ES-I3 (cell line): Measurements from ENCODE around the gene CWH43.
"Not testable (repeated sequence)": the region's sequence is repeated elsewhere in the genome, so short reads cannot be mapped to it uniquely, and the experiment has no call there.

Experiments used
- H3K36me3 ChIP-seq: 2 replicates; pipeline ENCODE4 v1.6.1; 2013; ENCODE audit warnings: mild to moderate bottlenecking, low read length, control low read depth, moderate library complexity; ENCODE audit not compliant: insufficient read depth
- H3K4me1 ChIP-seq: 2 replicates; pipeline ENCODE4 v1.6.1; 2013; ENCODE audit warnings: mild to moderate bottlenecking, control low read depth, low read length; ENCODE audit not compliant: insufficient read depth
- H3K9ac ChIP-seq: 2 replicates; pipeline ENCODE4 v1.6.1; 2013; ENCODE audit warnings: low read depth, mild to moderate bottlenecking, low read length, moderate library complexity
- H3K9me3 ChIP-seq: 2 replicates; pipeline ENCODE4 v1.6.1; 2013; ENCODE audit warnings: mild to moderate bottlenecking, low read length, moderate library complexity; ENCODE audit not compliant: control insufficient read depth, insufficient read depth

The CWH43 gene

GRCh38 chr4:48991357-48991756, 5.3 kb downstream of the CWH43 start:
- Histone ChIP-seq H3K36me3 (no peaks in the 10 kb centered on the region), H3K9me3 (no peaks in the 10 kb centered on the region), H3K4me1 (no peaks in the 10 kb centered on the region), H3K9ac (no peak overlapping the region)

DNA sequence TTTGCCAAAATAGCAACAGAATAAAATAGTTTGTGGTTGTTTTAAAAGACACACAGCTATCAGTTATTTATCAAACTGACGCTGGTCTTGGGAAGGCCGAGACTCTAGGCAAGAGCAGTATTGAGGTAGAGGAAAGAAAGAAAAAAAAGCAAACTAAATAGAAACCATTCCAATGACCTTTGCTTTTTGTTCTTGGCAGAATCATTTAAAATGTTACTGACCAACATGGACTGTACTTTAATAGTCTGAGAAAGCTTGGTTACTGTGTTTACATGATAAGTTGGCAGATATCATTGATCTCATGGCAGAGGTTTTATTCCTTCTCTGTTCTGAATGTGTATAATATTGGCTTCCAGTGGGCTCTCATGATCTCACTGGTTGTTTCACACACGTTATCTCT, 11.9 kb downstream of the CWH43 start:
- Histone ChIP-seq H3K9me3 (no peaks in the 10 kb centered on the region), H3K9ac (no peak overlapping the region), H3K4me1 (no peaks in the 10 kb centered on the region), H3K36me3 (no peaks in the 10 kb centered on the region)

DNA sequence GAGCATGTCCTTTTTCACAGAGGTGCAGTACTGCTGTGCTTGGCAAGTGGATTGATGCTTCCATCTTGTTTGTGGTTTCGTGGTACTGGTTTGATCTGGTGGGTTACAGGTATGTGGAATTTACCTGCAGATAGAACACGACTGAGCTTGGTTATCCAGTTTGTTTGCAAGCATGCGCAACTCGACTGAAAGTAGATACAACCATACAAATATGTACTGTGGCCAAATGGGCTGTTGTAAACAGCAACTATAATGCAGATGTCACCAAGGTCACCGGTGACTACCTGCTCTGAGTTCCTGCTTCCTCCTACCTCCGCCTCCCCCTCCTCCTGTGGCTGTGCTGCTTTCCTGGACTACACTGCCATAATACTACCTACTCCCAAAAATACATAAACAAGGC, 12.4 kb downstream of the CWH43 start:
- Histone ChIP-seq H3K36me3 (no peaks in the 10 kb centered on the region), H3K4me1 (no peaks in the 10 kb centered on the region), H3K9ac (no peak overlapping the region), H3K9me3 (no peaks in the 10 kb centered on the region)

GRCh38 chr4:49000806-49001205, 14.7 kb downstream of the CWH43 start:
- Histone ChIP-seq H3K9ac (no peak overlapping the region), H3K36me3 (no peaks in the 10 kb centered on the region), H3K4me1 (no peaks in the 10 kb centered on the region), H3K9me3 (no peaks in the 10 kb centered on the region)

- no peaks in the 10 kb centered on the region for H3K9me3 ChIP-seq
- H3K9ac ChIP-seq = no peak overlapping the region
- no peaks in the 10 kb centered on the region for H3K36me3 ChIP-seq
- no peaks in the 10 kb centered on the region for H3K4me1 ChIP-seq
Measured at GRCh38 chr4:49002931-49003330, 16.9 kb downstream of the CWH43 start.

- no peak overlapping the region for H3K9ac ChIP-seq
- H3K9me3 ChIP-seq = no peaks in the 10 kb centered on the region; the same call in 1 of the 2 replicates
Measured at GRCh38 chr4:49018718-49019295, 32.7 kb downstream of the CWH43 start.

GRCh38 chr4:49032440-49033161, 46.5 kb downstream of the CWH43 start:
- Histone ChIP-seq H3K9me3 (no peaks in the 10 kb centered on the region), H3K9ac (no peak overlapping the region), H3K4me1 (no peaks in the 10 kb centered on the region), H3K36me3 (no peaks in the 10 kb centered on the region)

More at GRCh38 chr4:49018718-49019295, 32.7 kb downstream of the CWH43 start:
- Histone ChIP-seq H3K4me1 (no peaks in the 10 kb centered on the region), H3K36me3 (no peaks in the 10 kb centered on the region)

- no peak overlapping the region for H3K9ac ChIP-seq
- H3K36me3 ChIP-seq = no peaks in the 10 kb centered on the region
- H3K9me3 ChIP-seq = no peaks in the 10 kb centered on the region
- H3K4me1 ChIP-seq = no peaks in the 10 kb centered on the region
Measured at GRCh38 chr4:49036528-49036927, 50.5 kb downstream of the CWH43 start.

DNA sequence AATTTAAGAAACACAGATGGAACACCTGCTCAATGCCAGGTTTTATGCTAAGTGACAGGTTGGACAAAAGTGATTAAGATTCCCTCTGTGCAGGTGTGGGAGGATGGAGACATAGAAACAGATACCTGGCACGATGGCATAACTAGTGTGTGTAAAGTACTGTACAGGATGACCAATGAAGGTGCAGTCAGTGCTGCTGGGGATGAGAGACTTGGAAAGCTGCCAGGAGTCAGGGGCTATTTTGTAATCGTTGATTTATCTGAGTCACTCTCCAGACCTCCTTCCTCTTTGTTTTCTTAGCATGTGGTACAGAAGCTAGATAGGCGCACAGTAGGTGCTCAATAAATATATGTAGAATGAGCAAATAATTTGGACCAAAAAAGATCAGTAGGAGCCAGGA, 58.2 kb downstream of the CWH43 start:
- Histone ChIP-seq H3K4me1 (no peaks in the 10 kb centered on the region), H3K36me3 (no peaks in the 10 kb centered on the region), H3K9ac (no peak overlapping the region), H3K9me3 (no peaks in the 10 kb centered on the region)

DNA sequence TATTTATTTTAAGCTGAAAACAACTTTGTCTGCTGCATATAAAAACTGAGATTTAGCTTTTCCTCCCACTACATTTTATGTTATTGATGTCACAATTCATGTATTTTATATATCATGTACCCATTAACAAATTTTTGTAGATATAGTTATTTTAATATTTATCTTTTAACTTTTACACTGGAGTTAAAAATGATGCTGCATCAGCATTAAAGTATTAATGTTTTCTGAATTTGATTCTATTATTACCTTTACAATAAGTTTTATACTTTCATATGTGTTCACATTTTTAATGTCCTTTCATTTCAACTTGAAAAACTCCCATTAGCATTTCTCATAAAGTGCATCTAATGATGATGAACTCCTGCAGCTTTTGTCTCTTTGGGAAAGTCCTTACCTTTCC, 72.2 kb downstream of the CWH43 start:
- no peaks in the 10 kb centered on the region for H3K4me1 ChIP-seq
- no peaks in the 10 kb centered on the region for H3K36me3 ChIP-seq
- H3K9ac ChIP-seq = no peak overlapping the region
- H3K9me3 ChIP-seq = no peaks in the 10 kb centered on the region

DNA sequence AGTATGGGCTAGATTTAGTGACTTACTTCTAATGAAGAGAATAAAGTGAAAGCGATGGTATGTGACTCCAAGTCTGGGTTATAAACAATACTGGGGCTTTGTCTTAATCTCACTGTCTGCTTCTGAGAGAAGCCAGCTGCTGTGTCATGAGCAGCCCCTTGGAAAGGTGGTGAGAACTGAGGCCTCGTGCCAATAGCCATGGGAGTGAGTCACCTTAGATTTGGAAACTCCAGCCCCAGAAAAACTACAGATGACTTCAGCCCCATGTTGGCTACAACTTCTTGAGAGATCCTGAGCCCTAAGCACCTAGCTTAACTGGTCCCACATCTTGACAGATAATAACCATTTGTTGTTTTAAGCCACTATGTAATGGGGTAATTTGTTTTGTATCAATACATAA, 77.6 kb downstream of the CWH43 start:
- Histone ChIP-seq H3K36me3 (no peaks in the 10 kb centered on the region), H3K4me1 (no peaks in the 10 kb centered on the region), H3K9ac (no peak overlapping the region), H3K9me3 (no peaks in the 10 kb centered on the region)

DNA sequence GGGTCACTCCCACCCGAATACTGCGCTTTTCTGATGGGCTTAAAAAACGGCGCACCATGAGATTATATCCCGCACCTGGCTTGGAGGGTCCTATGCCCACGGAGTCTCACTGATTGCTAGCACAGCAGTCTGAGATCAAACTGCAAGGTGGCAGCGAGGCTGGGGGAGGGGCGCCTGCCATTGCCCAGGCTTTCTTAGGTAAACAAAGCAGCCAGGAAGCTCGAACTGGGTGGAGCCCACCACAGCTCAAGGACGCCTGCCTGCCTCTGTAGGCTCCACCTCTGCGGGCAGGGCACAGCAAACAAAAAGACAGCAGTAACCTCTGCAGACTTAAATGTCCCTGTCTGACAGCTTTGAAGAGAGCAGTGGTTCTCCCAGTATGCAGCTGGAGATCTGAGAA, 86.1 kb downstream of the CWH43 start:
- H3K36me3 ChIP-seq, H3K9me3 ChIP-seq, H3K9ac ChIP-seq, H3K4me1 ChIP-seq: not testable (repeated sequence)

GRCh38 chr4:49091883-49092282, 105.8 kb downstream of the CWH43 start:
- H3K9ac ChIP-seq, H3K4me1 ChIP-seq, H3K36me3 ChIP-seq: not testable (repeated sequence)
- H3K9me3 ChIP-seq = peaks cover 15% of the 10 kb centered on the region

- not testable (repeated sequence) for H3K9ac ChIP-seq, H3K4me1 ChIP-seq, H3K36me3 ChIP-seq
- H3K9me3 ChIP-seq = peaks cover 13% of the 10 kb centered on the region
Measured at GRCh38 chr4:49092608-49093135, 106.6 kb downstream of the CWH43 start.

- not testable (repeated sequence) for H3K36me3 ChIP-seq, H3K9ac ChIP-seq, H3K4me1 ChIP-seq
- peaks cover 14% of the 10 kb centered on the region for H3K9me3 ChIP-seq
Measured at GRCh38 chr4:49096215-49096614, 110.1 kb downstream of the CWH43 start.
